Breast epithelium (tissue), 4 donors: Measurements from ENCODE around the gene FN3K. TPM values are rescaled to one million over a fixed set of nuclear protein-coding genes. Genes with fewer than 3 reads are reported as not detected.
"Not testable (repeated sequence)": the region's sequence is repeated elsewhere in the genome, so short reads cannot be mapped to it uniquely, and the experiment has no call there.

ENCODE experiments used
- DNase-seq, 2 donors: peaks; one replicate each; pipeline ENCODE4 v3.0.0-alpha.2; 2019; ENCODE audit warnings: low spot score in 2 of 2
- H3K27ac ChIP-seq, 2 donors: fragments of 200-600 bp; sonication (generic) in 1 of 2; one replicate each; pipeline ENCODE4 v1.5.1; 2016 to 2019; ENCODE audit warnings: mild to moderate bottlenecking in 1 of 2
- H3K27me3 ChIP-seq, 2 donors: fragments of 200-600 bp; sonication (generic) in 1 of 2; one replicate each; pipeline versions ENCODE4 v1.5.1 to v1.6.0; 2017 to 2019; ENCODE audit warnings: control low read depth in 1 of 2, mild to moderate bottlenecking in 1 of 2
- H3K36me3 ChIP-seq: fragments of 200-600 bp; one replicate; pipeline ENCODE4 v1.5.1; 2019
- H3K4me1 ChIP-seq, 2 donors: fragments of 200-600 bp; sonication (generic); one replicate each; pipeline ENCODE4 v1.5.1; 2016 to 2019; ENCODE audit warnings: control low read depth in 1 of 2
- H3K4me3 ChIP-seq, 3 donors: fragments of 200-600 bp; sonication (generic); 1 replicate in 2 of 3; 2 replicates in 1 of 3; pipeline ENCODE4 v1.5.1; 2016 to 2019; ENCODE audit warnings: mild to moderate bottlenecking in 3 of 3, moderate library complexity in 2 of 3
- H3K9me3 ChIP-seq, 2 donors: fragments of 200-600 bp; sonication (generic) in 1 of 2; one replicate each; pipeline ENCODE4 v1.5.1; 2016 to 2019; ENCODE audit warnings: control low read depth in 1 of 2
- CTCF ChIP-seq, 3 donors: fragments of 450-650 bp; IDR thresholded peaks; one replicate each; pipeline ENCODE4 v1.5.1; 2016 to 2017; ENCODE audit warnings: antibody characterized with exemption in 3 of 3, mild to moderate bottlenecking in 3 of 3, moderate library complexity in 3 of 3
- POLR2A ChIP-seq: fragments of 450-650 bp; IDR thresholded peaks from one replicate; pipeline ENCODE4 v1.6.1; 2016; ENCODE audit warnings: antibody characterized with exemption, mild to moderate bottlenecking, moderate library complexity
- POLR2AphosphoS5 ChIP-seq, 3 donors: sonication (generic); formaldehyde crosslinking; IDR thresholded peaks; one replicate each; pipeline ENCODE4 v1.6.1; 2017; ENCODE audit warnings: antibody characterized with exemption in 3 of 3
- intact Hi-C: fragments of 100-400 bp; cut with DNase I; formaldehyde crosslinking; loops from one replicate; pipeline ENCODE4 v1.15.1; 2023; ENCODE audit warnings: low total_unique reads
- total RNA-seq, 3 donors: library from RNA; depleted of rRNA; stranded (reverse); fragments of >200 nt; gene quantifications; one replicate each; pipeline ENCODE4 v1.1.0, GENCODE V29; 2016

FN3K gene
- total RNA-seq, 3 donors from 2014 or later: 4.5 to 9.4 (median 7.2) TPM

- DNase-seq: no peak
- no peaks in the 10 kb centered on the region for H3K27me3 ChIP-seq
- no peak overlapping the region for H3K4me3 ChIP-seq
- no peaks in the 10 kb centered on the region for H3K36me3 ChIP-seq
- TF ChIP-seq POLR2AphosphoS5 (IDR thresholded peaks at IDR 0.05) (no peak), CTCF (IDR thresholded peaks at IDR 0.05) (peak; percentile 11 to 33 (median 24)), POLR2A (no peak)
- H3K4me1 ChIP-seq: no peaks in the 10 kb centered on the region
- intact Hi-C loops: no loop called here
- H3K9me3 ChIP-seq: no peaks in the 10 kb centered on the region
- no peak overlapping the region for H3K27ac ChIP-seq
Observed at GRCh38 chr17:82767041-82767754, 31.8 kb downstream of the FN3K start.

DNA sequence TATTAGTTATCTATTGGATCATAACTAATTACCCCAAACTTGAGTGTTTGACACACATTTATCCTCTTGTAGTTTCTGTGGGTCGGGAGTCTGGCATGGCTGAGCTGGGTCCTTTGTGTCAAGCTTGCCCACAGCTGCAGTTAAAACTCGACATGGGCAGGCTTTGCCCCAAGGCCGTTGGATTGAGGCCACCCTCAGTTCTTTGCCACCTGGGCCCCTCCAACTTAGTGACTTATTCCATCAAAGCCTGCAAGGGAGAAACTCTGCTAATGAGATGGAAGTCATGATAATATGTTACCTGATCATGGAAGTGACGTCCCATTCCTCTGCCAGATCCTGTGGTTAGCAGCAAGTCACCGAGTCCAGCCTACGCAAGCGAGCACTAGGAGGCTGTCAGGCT is 33.6 kb downstream of the FN3K start:
- TF ChIP-seq POLR2AphosphoS5 (IDR thresholded peaks at IDR 0.05) (no peak), CTCF (IDR thresholded peaks at IDR 0.05) (no peak), POLR2A (no peak)
- intact Hi-C loops: no loop called here
- H3K9me3 ChIP-seq: no peaks in the 10 kb centered on the region
- no peak for DNase-seq
- H3K36me3 ChIP-seq: no peaks in the 10 kb centered on the region
- H3K27me3 ChIP-seq: no peaks in the 10 kb centered on the region
- H3K4me3 ChIP-seq: no peak overlapping the region
- H3K27ac ChIP-seq: no peak overlapping the region
- H3K4me1 ChIP-seq: no peaks in the 10 kb centered on the region

DNA sequence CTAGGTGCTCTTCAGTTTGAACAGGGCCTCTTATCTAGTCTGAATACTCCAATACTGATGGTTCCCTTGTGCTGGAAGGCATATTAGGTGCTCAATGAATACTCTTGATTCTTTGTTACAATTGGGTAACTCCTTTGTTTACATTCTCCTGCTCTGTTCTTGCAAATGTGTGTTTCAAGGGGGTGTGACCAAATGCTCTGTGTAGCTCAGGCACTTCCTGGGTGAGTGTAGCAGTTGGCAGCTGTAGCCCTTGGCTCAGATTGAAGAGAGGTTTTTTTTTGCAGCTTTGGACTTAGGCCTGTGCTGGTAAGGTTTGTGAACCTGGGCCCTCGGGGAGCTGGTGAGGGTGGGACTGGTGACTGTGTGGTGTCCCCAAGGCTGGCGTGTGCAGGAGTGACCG is 36.6 kb downstream of the FN3K start:
- Histone ChIP-seq H3K27ac (peak overlapping the region; percentile 7 to 61), H3K27me3 (no peaks in the 10 kb centered on the region), H3K36me3 (no peaks in the 10 kb centered on the region), H3K4me3 (no peak overlapping the region), H3K4me1 (no peaks in the 10 kb centered on the region), H3K9me3 (no peaks in the 10 kb centered on the region)
- intact Hi-C loops: no loop called here
- TF ChIP-seq POLR2A: no peak
- TF ChIP-seq POLR2AphosphoS5 (IDR thresholded peaks at IDR 0.05): no peak
- TF ChIP-seq CTCF (IDR thresholded peaks at IDR 0.05): no peak
- no peak for DNase-seq

GRCh38 chr17:82774456-82774855 is 39.0 kb downstream of the FN3K start:
- H3K27ac ChIP-seq, H3K9me3 ChIP-seq, H3K27me3 ChIP-seq, H3K36me3 ChIP-seq, DNase-seq, H3K4me1 ChIP-seq: not testable (repeated sequence)
- peak overlapping the region in 2 of 3 donors; percentile 21 to 24 for H3K4me3 ChIP-seq
- intact Hi-C loops: loop anchor here (2.0 kb wide), 1 partner anchor 136 kb away; no protein-coding TSS in a partner anchor

DNA sequence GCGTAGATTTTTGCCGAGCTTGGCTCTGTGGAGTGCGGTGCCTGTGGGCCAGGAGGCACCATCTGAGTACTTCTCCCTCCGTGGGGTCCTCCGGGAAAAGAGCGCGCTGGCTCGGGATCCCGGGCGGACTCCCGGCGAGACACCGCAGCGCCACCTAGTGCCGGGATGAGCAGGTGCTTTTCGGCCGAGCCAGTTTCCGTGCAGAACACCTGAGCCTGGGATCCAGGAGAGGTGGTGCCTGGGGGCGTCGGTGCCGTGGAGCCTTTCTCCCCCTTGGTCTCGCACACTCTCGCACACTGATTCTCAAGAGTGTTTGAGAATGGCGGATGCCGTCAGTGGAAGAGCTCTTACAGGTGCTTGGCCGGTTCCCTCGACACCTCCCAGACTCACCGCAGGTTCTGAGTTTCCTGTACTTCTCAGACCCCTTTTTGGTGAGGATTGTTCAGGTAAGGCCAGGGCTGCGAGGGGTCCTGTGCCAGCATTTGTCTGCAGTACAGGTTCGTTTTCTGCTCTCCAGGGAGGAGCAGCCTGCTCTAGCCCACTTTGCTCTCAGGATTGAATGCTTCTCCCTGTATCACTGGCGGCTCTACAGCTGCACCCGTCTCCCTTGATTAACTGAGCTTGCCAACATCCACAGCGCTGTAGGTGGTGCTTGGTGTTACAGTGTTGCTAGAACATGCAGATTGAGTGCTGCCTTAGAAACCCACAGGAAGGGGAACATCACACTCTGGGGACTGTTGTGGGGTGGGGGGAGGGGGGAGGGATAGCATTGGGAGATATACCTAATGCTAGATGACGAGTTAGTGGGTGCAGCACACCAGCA is 39.8 kb downstream of the FN3K start:
- Histone ChIP-seq H3K27ac (no peak overlapping the region), H3K9me3 (no peaks in the 10 kb centered on the region), H3K27me3 (no peaks in the 10 kb centered on the region), H3K36me3 (no peaks in the 10 kb centered on the region), H3K4me3 (peak overlapping the region in 2 of 3 donors; percentile 21 to 24), H3K4me1 (no peaks in the 10 kb centered on the region)
- peak in 1 of 2 donors; percentile 83 for DNase-seq
- no peak for TF ChIP-seq POLR2A
- TF ChIP-seq POLR2AphosphoS5 (IDR thresholded peaks at IDR 0.05): peak in 1 of 3 donors; percentile 26
- TF ChIP-seq CTCF (IDR thresholded peaks at IDR 0.05): peak; percentile 81 to 87 (median 86)
- intact Hi-C loops: loop anchor here (2.0 kb wide), 1 partner anchor 136 kb away; no protein-coding TSS in a partner anchor
